HG02763 (cell line): ENCODE results near the gene CLDN7.

Source experiments
- ATAC-seq: cut with Tn5 transposase; IDR thresholded peaks from one replicate; pipeline ENCODE4 v1.9.1; 2021; ENCODE audit warnings: mild to moderate bottlenecking, moderate library complexity; ENCODE audit not compliant: unreplicated experiment

CLDN7 gene

DNA sequence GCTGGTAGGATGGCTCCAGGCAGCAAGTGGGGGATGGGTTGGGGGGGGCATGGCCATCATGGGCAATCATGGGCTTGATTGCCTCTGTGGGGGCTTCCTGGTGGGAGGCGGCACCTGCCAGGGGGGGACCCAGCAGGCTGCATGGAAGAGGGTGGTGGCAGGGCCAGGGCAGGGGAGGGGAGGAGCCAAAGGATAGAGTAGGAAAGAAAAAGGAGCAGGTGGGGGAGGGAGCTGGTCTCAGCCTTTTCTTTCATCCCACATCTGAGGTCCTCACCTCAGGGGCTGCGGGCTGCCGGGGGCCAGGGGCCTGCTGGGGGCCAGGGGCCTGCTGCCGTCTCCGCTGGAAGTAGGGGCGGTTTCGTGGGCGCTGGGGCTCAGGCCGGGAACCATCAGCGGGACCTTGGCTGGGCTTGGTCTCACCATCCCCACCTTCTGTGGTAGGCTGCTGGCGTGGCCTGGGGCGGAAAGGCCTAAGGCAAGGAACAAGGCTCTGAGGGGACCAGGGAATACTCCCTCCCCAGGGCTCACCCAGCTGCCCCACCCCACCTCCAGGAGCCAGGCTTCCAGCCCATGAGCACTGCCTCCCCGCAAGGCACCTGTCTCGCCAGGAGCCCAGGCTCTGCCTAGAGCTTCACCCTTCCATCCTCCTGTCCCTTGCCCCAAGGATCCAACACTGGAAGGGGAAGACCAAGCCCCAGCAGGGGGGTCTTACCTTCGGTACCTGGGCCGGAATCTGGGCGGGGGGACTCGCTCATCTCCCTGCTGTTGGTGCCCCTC, 27.2 kb upstream of the CLDN7 start:
- no peak for ATAC-seq

DNA sequence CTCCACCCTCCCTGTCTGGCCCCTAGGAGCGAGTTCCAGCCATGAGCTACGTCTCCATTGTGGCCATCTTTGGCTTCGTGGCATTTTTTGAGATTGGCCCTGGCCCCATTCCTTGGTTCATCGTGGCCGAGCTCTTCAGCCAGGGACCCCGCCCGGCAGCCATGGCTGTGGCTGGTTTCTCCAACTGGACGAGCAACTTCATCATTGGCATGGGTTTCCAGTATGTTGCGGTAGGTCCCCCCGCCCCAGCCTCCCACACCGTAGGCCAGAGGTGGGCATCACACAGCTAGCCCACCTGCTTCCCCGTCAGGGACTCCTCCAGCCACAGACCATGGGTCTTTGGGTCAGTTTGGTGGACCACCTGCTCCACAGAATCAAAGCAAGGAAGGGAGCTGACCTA, 23.4 kb upstream of the CLDN7 start:
- no peak for ATAC-seq

DNA sequence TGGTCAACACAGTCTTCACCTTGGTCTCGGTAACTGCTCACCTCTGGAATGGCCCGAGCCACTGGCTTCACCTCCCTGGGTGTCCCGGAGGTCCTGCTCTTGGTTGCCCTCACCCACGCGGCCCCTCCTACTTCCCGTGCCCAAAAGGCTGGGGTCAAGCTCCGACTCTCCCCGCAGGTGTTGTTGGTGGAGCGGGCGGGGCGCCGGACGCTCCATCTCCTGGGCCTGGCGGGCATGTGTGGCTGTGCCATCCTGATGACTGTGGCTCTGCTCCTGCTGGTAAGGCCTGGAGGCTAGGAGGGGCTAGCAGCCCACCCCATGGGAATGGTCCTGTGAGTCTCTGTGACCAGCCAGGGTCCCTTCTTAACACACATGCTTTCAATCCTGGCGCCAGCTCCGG, 22.6 kb upstream of the CLDN7 start:
- no peak for ATAC-seq

DNA sequence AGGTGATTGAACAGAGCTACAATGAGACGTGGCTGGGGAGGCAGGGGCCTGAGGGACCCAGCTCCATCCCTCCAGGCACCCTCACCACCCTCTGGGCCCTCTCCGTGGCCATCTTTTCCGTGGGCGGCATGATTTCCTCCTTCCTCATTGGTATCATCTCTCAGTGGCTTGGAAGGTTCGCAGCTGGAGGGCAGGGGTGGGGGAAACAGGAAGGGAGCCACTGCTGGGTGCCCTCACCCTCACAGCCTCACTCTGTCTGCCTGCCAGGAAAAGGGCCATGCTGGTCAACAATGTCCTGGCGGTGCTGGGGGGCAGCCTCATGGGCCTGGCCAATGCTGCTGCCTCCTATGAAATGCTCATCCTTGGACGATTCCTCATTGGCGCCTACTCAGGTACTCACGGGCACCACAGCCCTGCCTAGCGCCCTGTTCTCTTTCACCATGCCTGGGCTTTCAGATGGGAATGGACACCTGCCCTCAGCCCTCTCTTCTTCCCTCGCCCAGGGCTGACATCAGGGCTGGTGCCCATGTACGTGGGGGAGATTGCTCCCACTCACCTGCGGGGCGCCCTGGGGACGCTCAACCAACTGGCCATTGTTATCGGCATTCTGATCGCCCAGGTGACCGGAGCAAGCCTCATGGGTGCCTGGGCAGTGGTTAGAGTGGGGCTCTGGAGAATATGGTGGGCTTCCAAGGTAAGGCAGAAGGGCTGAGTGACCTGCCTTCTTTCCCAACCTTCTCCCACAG, 21.4 kb upstream of the CLDN7 start:
- ATAC-seq, result no peak

DNA sequence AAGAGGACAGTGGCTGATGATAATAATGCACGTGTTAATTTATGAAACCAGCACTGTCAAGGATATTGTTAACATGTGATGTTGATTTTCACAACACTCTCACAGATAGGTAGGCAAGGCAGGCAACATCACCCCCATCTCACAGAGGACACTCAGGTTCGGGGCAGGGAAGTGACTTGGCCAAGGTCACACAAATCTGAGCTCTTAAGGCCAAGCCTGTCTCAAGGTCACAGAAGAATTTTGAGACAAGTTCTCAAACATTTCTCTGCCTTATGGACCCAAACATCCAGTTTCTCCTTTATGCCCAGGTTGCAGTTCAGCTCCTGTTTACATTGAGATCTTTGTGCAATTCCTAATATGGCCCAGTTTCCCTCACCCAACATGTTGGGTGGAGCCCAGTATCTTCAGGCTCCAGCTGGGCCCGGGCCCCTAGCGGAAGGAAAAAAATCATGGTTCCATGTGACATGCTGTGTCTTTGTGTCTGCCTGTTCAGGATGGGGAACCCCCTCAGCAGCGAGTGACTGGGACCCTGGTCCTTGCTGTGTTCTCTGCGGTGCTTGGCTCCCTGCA, 20.6 kb upstream of the CLDN7 start:
- no peak for ATAC-seq

DNA sequence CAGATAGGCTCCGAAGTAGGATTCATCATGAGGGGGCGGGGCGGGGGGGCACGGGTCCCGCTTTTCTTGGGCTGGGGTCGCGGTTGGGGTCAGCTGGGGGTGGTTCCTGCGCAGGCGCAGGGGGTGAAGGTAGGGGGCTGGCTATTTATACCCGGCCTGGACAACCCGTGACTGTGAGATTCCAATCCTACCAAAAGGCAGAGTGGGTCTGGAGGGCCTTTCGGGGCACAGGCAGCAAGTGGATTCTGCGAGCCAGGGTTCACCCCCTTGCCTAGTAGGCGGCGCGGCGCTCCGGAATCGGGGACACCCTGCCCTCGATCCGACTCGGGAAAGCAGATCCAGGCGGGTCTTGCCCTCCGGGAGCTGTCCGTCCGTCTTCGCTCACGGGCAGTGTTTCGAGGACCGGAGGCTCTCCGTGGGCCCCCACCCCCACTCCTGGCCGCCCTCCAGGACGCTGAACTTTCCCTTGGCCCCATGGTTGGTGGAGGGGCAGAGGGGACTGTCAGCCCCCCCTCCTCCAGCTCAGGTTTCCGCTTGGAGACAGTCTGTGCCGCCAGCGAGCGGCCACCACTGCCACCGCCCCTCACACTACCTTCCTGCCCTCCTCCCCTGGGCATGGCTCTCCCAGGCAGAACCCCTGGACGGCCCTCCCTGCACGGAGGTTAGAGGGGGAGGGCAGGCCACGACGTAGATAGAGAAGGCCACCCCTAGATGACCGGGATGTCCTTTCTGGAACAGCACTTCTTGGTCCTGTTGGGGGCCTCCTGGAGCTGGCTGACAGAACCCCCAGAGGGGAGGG, 19.9 kb upstream of the CLDN7 start:
- ATAC-seq, result no peak

DNA sequence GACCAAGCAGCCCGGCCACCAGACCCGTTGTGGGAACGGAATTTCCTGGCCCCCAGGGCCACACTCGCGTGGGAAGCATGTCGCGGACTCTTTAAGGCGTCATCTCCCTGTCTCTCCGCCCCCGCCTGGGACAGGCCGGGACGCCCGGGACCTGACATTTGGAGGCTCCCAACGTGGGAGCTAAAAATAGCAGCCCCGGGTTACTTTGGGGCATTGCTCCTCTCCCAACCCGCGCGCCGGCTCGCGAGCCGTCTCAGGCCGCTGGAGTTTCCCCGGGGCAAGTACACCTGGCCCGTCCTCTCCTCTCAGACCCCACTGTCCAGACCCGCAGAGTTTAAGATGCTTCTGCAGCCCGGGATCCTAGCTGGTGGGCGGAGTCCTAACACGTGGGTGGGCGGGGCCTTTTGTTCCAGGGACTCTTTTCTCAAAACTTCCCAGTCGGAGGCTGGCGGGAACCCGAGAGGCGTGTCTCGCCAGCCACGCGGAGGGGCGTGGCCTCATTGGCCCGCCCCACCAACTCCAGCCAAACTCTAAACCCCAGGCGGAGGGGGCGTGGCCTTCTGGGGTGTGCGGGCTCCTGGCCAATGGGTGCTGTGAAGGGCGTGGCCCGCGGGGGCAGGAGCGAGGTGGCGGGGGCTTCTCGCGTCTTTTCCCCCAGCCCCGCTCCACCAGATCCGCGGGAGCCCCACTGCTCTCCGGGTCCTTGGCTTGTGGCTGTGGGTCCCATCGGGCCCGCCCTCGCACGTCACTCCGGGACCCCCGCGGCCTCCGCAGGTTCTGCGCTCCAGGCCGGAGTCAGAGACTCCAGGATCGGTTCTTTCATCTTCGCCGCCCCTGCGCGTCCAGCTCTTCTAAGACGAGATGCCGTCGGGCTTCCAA, 19.0 kb upstream of the CLDN7 start, which contains the start of gene SLC2A4:
Gene SLC2A4 (plus strand): TSS at position 645 of the 879 bp plus-strand sequence. CDS start 217 bp downstream, at position 862.
- peak; percentile 65 for ATAC-seq

DNA sequence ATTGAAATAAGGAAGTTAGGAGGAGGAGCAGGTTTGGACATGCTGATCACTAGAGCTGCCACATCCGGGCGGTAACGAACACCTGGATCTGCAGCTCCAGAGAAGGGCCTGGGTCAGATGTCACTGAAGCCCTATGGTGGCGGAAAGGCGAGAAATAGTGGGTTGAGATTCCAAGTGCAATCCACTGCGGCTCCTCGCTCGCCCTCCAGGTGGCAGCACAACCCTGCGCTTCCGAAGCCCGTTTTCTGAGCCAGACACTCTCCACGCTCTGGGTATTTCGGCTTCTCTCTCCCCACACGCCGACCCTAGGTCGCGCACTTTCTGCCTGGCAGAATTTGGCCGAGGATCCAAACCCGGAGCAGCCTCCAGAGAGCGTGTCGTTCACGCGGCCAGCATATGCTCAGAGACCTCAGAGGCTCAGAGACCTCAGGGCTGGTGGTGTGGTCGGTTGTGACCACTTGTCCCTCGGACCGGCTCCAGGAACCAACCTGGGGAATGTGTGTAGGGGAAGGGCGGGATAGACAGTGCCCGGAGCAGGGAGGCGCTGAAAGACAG, 18.3 kb upstream of the CLDN7 start:
- ATAC-seq, result peak; percentile 72

DNA sequence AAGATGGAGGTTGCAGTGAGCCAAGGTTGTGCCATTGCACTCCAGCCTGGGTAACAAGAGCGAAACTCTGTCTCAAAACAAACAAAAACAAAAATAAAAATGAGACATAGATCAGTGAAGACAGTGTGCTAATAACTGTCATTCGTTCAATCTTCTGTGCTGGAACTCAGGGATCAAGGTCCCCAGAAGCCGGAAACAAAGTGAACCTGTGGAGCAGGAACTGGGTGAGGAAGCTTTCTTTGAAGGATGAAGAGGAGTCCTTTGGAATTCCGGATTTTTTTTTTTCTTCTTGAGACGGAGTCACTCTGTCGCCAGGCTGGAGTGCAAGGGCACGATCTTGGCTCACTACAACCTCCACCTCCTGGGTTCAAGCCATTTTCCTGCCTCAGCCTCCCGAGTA, 17.2 kb upstream of the CLDN7 start:
- ATAC-seq, result no peak

DNA sequence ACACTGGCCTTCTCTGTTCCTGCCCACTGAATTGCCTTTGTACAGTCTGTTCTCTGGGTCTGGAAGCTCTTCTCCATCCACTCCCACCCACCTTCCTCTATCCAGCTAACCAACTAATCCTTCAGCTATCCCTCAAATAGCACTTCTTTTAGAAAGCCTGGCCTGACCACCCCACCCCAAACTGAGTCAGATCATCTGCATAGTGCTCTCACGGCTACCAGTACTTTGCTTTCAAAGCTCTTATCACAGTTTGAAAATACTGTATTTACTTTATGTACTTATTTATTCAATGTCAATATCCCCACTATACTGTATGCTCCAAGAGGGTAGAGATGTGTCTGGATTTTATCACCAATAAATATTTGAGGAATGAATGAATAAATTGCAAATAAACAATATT, 4.5 kb upstream of the CLDN7 start:
- no peak for ATAC-seq

DNA sequence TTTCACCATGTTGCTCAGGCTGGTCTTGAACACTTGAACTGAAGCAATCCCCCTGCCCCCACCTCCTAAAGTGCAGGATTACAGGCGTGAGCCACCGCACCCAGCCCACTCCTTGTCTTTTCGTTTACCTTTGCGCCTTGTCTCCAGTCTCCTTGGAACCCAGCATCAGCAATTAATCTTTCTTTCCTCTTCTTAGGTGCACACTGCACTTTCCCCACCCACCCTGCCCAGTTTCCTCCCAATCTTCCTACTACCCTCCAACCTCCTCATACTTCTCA, 1.5 kb upstream of the CLDN7 start:
- ATAC-seq, result no peak

DNA sequence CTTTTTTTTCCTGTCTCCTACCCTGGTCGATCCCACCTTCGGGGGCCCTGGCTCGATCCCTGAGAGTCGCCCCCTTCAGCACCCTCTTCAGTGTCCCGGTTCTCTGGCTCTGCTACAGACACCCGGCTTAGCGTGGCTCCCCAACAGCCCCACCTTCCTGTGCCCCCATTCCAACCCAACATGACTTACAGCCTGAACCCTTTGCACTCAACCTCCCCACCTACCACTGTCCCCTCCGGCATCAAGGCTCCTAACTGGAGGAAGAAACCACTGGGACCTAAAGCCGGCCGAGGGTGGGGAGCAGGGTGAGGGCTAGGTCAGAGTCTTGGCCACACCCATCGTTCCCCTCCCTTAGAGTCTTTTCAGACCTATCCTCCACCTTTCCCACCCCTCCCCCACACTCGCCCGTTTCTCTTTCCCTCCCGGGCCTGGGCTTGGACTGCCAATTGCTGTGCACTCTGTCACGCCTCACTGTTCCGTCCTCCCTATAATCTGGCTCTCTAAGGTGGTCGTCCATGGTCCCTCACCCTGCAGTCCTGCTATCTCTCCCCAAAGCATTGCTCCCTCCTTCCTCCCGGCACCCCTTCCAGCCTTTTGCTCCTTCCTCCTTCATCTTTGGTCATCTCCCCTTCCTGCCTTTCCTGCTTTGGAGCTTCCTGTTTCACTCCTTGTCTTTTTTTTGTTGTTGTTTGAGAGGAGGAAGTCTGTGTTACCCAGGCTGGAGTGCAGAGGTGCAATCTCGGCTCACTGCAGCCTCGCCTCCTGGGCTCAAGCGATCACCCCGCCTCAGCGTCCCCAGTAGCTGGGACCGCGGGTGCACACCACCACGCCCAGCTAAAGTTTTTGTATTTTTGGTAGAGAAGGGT, 890 bp upstream of the CLDN7 start:
- ATAC-seq, result no peak

DNA sequence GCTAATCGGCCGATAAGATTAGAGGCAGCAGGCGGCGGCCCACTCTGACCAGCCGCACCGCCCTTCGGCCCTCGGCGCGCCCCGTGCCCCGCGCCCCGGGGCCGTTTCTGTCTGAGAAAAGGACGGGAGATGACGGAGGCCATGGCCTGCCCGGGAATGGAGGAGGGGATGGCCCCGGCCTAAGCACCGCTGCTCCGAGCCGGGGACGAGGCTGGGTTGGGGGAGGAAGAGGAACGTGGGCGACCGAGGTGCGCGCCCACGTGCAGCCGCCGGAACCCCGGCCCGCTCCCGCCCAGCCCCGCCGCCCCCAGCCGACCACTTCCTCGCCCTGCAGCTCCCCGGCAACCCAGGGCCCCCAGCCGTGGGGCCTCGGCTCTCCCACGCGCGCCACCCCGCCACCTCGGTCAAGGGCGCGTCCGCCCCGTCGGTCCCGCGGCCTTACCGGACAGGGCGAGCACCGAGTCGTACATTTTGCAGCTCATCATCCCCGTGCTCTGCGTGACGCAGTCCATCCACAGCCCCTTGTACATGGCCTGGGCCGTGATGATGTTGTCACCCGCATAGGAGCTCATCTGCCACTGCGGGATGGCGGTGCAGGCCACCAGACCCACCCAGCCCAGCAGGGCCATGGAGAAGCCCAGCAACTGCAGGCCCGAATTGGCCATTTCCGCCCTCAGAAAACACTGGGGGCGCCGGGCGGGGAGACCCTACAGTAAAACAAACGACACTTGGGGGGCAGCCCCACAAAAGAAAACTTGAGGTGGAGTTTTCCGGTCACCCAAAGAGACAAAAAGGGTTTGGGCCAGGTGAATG, 693 bp downstream of the CLDN7 start:
- ATAC-seq, result no peak

DNA sequence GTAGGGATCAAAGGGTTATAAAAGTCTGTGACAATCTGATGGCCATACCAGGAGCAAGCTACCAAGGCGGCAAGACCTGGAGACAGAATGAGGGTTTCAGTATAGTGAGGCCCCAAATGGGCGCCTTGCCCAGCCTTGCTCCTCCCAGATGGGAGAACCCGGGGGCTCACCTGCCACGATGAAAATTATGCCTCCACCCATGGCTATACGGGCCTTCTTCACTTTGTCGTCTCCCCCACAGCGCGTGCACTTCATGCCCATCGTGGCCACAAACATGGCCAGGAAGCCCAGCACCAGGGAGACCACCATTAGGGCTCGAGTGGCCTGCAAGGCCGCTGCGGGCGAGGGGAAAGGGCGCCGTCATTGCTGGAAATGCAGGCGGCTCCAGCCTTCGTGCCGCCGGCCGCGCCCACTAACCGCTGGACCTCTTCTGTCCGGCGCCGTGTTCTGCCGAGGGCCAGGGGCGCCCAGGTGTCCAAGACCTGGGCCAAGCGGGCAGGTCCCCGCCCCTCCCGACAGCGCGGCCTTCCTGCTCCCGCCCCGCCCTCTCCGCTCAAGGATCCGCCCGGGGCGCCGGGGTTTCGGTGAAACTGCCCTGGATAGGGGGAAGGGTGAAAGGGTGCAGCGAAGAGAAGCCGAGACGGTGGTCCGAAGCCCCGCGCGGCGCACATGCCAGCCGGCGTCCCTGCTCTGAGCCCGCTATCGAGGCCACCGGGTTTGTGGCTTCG, 1.5 kb downstream of the CLDN7 start:
- no peak for ATAC-seq

DNA sequence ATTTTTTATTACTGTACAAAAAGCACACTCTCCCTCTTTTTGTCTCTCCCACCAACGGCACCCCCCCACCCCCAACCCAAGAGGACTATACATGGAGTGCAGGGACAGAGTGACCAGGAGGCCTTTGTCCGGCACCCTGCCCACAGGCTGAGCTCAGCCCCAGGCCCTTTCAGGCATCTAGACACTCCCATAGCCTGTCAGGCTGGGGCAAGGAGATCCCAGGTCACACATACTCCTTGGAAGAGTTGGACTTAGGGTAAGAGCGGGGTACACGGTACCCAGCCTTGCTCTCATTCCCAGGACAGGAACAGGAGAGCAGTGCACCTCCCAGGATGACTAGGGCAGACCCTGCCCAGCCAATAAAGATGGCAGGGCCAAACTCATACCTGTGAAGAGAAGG, 2.1 kb downstream of the CLDN7 start:
- ATAC-seq, result no peak

DNA sequence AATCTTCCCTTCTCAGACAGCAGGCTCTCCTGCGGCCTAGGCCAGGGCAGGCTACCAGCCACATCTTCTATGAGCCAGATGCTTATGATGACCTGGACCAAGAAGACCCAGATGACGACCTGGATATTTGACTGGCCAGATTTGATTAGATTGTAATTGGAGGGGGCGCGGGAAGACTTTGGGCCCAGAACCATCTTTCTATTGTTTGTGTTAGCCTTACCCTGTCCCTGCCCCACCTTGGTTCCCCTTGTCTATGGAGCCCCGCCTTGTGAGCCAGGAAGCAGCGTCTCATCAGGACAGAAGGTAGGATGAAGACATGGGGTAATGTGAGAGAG, 2.8 kb downstream of the CLDN7 start:
- ATAC-seq, result no peak

DNA sequence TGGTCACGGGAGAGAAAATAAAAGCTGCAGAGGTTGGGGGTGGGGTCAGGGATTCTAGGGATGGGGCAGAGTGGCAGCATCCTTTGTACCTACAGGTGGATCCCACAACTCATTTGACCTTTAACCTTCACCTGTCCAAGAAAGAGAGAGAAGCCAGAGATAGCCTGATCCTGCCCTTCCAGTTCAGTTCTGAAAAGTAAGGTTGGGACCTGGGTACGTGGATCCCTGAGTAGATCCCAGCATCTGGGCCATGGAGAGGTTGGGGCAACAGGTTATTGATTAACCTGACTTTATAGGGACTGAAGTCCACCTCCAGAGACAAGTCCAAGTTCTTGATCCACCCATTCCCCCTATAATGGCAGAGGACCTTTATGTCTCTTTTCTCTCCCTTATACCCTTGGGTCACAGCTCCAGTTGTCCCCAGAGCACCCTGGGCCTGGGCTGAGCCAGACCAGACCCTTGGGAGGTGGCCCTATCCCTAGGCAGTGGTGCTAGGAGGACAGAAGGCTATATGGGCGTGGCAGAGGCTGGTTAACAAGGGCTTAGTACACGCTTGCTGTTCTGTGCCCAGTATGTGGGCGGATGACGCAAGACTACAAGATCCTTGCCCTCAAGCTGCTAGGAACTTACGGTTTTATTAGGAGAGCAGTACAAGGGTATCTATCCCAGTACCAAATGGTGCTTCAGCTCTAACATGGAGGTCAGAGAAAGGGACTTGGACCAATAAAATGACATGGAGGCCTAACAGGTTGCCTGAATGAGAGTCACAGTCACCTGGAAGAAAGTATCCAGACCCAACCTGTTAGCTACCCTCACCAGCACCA, 3.3 kb downstream of the CLDN7 start:
- no peak for ATAC-seq
